ENCODE measurements around the gene SLC25A11.
"Not testable (repeated sequence)": the region's sequence is repeated elsewhere in the genome, so short reads cannot be mapped to it uniquely, and the experiment has no call there.

Gene SLC25A11

GRCh38 chr17:4944163-4944553, 4.3 kb upstream of the SLC25A11 start:
- no peak for DNase-seq

GRCh38 chr17:4942760-4943508, 3.1 kb upstream of the SLC25A11 start:
- no peak for DNase-seq

- DNase-seq: no peak
Observed at GRCh38 chr17:4941319-4941610, 1.4 kb upstream of the SLC25A11 start.

DNA sequence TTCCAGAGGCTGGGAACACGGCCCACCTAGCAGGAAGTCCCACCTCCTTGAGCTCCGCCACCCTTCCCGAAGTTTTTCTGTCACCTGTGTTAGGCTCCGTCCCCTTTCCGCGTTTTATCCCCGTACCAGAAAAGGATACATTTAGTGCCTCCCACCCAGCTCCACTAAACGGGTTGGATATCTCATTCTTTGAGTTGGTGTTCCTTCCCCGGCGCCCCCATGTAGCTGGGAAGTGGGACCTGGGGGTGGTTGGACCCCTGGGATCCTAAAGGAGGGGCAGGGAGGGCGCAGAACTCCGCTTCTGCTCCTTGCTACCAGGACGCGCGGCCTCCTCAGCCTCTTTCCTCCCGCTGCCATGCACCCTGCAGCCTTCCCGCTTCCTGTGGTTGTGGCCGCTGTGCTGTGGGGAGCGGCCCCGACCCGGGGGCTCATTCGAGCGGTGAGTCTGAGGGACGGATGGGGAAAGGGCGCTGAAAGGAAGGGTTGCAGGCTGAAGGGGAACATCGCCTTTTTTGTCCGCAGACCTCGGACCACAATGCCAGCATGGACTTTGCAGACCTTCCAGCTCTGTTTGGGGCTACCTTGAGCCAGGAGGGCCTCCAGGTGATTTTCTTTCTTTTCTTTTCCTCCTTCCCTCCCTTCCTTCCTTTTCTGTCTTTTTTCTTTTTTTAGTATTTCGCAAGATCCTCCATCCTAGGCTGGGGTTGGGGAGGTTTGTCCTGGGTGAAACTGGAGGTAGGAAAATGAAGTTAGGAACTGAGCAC, 891 bp upstream of the SLC25A11 start:
- DNase-seq: no peak

DNA sequence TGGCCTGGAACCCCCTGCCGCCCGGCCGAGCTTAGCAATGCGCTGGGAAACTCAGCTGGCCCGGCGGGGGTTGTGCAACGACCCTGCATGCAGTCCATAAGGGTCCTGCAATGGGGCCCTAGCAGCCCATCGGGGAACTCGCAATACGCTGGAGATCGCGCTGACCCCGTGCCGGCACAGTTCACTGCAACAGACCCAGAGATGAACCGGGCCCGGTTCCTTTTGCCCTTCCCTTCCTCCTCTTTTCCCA, 375 bp downstream of the SLC25A11 start:
- no peak for DNase-seq

DNA sequence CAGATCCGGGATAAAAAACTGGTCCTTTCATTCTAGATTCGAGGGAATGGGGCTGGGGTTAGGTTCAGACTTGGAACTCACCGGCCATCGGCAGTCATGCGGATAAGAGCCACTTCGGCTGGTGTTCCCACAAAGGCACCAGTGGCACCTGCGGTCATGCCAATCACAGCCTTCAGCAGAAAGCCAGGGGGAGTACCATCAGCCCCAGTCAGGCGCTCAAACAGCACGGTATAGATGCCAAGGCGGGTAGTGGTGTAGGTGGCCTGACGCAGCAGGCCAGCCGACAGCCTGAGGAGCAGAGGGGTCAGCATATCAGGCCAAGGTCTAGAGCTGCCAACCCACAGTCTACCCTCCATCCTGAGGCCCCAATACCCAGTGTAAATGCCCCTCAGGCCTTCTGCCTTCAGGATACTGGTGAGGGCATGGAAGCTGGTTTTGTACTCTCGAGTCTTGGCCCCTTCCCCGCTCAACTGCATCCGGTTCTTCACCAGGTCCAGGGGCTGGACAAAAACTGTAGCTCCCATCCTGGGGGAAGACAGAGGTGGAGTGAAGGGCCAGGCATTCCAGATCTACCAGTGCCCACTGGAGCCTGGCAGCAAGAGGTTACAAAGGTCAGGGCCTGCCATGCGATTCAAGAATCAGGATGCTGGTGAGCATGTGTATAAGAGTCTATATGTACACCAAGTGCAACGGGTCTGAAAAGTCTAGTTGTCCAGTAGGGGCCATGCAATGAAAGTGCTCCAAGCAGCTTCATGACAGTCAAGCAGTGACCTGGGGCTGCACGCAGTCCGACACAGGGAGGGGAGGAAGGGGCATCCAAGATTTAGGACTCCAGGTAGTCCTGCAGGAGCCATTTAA, 929 bp downstream of the SLC25A11 start:
- DNase-seq: no peak

GRCh38 chr17:4938069-4938491, 1.8 kb downstream of the SLC25A11 start:
- no peak for DNase-seq

DNA sequence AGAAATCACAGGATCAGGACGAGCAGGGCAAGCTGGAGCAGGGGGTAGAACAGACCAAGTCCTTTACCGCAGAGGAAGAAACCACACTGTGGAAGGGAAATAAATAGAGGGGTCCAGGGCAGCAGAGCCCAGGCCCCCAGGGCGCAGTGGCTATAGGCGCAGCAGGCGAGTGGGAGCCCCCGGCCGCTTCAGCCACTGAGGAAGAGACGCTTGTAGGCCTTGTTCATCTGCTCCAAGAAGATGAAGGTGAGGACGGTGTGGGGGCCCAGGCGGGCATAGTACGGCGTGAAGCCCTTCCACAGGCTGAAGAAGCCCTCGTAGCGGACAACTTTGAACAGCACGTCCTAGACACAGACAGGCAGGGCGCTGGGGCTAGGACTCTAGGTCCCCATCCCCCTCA, 2.3 kb downstream of the SLC25A11 start:
- DNase-seq: no peak

- no peak for DNase-seq
Observed at GRCh38 chr17:4936436-4936835, 3.4 kb downstream of the SLC25A11 start.

DNA sequence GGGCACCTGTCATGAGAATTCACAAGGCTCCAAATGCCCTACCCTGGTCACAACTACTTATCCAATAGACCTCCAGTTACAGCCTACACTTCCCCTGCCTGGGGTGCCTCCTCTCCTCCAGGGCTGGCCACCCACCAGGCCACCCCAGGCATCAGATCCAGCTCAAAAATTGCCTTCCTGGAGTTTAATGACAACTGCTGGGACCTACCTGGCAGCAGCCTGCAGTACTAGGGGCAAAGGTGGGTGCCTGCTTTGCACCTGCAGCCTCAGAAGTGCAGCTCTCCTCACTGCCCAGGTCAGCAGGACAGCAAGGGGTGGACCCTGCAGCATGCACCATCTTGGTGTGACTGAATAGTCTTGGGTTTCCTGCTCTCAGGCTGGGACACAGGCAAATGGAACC, 4.2 kb downstream of the SLC25A11 start:
- DNase-seq: no peak

GRCh38 chr17:4934173-4934979, 5.5 kb downstream of the SLC25A11 start:
- no peak for DNase-seq

GRCh38 chr17:4933646-4934045, 6.2 kb downstream of the SLC25A11 start:
- no peak for DNase-seq

GRCh38 chr17:4932756-4933155, 7.1 kb downstream of the SLC25A11 start:
- DNase-seq: no peak

DNA sequence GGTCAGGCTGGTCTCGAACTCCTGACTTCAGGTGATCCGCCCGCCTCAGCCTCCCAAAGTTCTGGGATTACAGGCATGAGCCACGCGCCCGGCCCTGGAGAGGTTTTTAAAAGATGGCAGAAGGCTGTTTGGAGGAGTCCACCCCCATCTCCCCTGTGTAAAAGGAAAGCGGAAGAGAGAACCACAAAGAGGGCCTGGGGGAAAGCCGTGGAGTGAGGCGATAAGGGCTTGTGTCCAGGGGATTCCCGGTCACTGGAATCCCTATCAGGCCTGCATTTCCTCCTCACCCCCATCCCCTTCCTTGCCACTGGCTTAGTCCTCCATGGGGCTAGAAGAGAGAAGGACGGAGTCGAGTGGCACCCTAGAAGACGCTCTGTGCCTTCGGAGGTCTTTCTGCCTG, 7.9 kb downstream of the SLC25A11 start, which contains the start of gene GP1BA:
Gene GP1BA, plus strand, starts transcription at position 315 of the 400 bp plus-strand sequence. CDS start 328 bp downstream, outside the sequence.
- DNase-seq: no peak

DNA sequence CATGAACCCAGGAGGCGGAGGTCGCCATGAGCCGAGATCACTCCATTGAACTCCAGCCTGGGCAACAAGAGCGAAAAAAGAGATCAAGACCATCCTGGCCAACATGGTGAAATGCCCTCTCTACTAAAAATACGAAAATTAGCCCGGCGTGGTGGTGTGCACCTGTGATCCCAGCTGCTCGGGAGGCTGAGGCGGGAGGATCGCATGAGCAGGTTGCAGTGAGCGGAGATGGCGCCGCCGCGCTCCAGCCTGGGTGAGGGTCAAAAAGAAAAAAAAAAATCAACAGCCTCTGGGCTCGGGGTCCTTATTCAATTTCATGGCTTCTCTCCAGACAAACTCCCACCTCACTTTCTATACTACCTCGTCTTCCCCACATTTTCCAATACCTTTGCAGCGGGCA, 11.0 kb downstream of the SLC25A11 start:
- no peak for DNase-seq

- DNase-seq: not testable (repeated sequence)
Observed at GRCh38 chr17:4926577-4927335, 13.1 kb downstream of the SLC25A11 start.

GRCh38 chr17:4921320-4921719, 18.5 kb downstream of the SLC25A11 start:
- DNase-seq: no peak

GRCh38 chr17:4920351-4921048, 19.3 kb downstream of the SLC25A11 start:
- no peak for DNase-seq

- no peak for DNase-seq
Observed at GRCh38 chr17:4919511-4920047, 20.3 kb downstream of the SLC25A11 start.

- DNase-seq: not testable (repeated sequence)
Observed at GRCh38 chr17:4914551-4914950, 25.3 kb downstream of the SLC25A11 start.

DNA sequence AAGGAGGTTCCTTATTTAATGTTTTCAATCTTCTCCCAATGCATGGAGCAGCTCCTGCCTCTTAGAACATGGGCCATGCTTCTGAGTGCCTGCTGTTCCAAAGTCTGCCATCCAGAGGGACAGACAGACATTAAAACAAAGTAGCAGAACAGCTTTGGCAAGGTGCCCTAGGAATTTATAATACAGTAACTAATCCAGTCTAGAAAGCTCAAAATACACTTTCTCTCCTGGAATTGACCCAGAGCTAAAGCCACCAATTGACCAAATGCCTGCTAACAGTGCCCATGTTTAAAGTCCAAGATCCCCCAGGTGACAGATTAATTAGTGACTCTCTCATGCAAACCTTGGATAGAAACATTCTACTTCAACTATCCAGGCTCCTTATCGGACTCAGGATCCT, 25.9 kb downstream of the SLC25A11 start:
- DNase-seq: no peak
